ENCODE results near the gene TMIGD1.

- TF ChIP-seq, protein P1, sequence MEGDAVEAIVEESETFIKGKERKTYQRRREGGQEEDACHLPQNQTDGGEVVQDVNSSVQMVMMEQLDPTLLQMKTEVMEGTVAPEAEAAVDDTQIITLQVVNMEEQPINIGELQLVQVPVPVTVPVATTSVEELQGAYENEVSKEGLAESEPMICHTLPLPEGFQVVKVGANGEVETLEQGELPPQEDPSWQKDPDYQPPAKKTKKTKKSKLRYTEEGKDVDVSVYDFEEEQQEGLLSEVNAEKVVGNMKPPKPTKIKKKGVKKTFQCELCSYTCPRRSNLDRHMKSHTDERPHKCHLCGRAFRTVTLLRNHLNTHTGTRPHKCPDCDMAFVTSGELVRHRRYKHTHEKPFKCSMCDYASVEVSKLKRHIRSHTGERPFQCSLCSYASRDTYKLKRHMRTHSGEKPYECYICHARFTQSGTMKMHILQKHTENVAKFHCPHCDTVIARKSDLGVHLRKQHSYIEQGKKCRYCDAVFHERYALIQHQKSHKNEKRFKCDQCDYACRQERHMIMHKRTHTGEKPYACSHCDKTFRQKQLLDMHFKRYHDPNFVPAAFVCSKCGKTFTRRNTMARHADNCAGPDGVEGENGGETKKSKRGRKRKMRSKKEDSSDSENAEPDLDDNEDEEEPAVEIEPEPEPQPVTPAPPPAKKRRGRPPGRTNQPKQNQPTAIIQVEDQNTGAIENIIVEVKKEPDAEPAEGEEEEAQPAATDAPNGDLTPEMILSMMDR (IDR thresholded peaks at IDR 0.05; ENCODE audit: low read depth, low read length): no peak
- no peak for TF ChIP-seq POLR2A (IDR thresholded peaks at IDR 0.05; ENCODE audit: extremely low read depth, insufficient read length)
- TF ChIP-seq MYC (IDR thresholded peaks at IDR 0.05; ENCODE audit: low read depth, low read length): no peak
- no peak for TF ChIP-seq MAX (IDR thresholded peaks at IDR 0.05; ENCODE audit: low read depth, low read length)
These were observed 15.7 kb downstream of the TMIGD1 start for GRCh38 chr17:30318155-30318554.
